ENCODE results near the gene OR5K2. TPM values are rescaled to one million over a fixed set of nuclear protein-coding genes. Genes with fewer than 3 reads are reported as not detected.

Gene OR5K2
- not detected for total RNA-seq (2021; fragmentation: NEBNext Ultra II Directional; extraction: Animal tissue kit (Norgen Biotek cat#: 25700))
- long read RNA-seq = 0 reads

- H3K27ac Mint-ChIP-seq = no peak within 1 kb of the TSS
- H3K9me3 Mint-ChIP-seq = no peaks in the 10 kb centered on the region
- TF ChIP-seq, protein P1, sequence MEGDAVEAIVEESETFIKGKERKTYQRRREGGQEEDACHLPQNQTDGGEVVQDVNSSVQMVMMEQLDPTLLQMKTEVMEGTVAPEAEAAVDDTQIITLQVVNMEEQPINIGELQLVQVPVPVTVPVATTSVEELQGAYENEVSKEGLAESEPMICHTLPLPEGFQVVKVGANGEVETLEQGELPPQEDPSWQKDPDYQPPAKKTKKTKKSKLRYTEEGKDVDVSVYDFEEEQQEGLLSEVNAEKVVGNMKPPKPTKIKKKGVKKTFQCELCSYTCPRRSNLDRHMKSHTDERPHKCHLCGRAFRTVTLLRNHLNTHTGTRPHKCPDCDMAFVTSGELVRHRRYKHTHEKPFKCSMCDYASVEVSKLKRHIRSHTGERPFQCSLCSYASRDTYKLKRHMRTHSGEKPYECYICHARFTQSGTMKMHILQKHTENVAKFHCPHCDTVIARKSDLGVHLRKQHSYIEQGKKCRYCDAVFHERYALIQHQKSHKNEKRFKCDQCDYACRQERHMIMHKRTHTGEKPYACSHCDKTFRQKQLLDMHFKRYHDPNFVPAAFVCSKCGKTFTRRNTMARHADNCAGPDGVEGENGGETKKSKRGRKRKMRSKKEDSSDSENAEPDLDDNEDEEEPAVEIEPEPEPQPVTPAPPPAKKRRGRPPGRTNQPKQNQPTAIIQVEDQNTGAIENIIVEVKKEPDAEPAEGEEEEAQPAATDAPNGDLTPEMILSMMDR (IDR thresholded peaks at IDR 0.05) = no peak
- no peak for DNase-seq
- H3K4me1 Mint-ChIP-seq (ENCODE audit: low read depth) = no peaks in the 10 kb centered on the region
- H3K36me3 Mint-ChIP-seq (ENCODE audit: low read depth) = no peaks in the 10 kb centered on the region
- H3K27me3 Mint-ChIP-seq (ENCODE audit: insufficient read depth) = peaks cover 2% of the 10 kb centered on the region; the same call in 1 of the 2 replicates
- no peak within 1 kb of the TSS for H3K4me3 Mint-ChIP-seq
Measured at GRCh38 chr3:98497381-98497780, at the start of gene OR5K2. Gene OR5K2, plus strand, starts transcription at chr3:98497681. Its CDS starts 0 bp downstream, at chr3:98497681.

DNA sequence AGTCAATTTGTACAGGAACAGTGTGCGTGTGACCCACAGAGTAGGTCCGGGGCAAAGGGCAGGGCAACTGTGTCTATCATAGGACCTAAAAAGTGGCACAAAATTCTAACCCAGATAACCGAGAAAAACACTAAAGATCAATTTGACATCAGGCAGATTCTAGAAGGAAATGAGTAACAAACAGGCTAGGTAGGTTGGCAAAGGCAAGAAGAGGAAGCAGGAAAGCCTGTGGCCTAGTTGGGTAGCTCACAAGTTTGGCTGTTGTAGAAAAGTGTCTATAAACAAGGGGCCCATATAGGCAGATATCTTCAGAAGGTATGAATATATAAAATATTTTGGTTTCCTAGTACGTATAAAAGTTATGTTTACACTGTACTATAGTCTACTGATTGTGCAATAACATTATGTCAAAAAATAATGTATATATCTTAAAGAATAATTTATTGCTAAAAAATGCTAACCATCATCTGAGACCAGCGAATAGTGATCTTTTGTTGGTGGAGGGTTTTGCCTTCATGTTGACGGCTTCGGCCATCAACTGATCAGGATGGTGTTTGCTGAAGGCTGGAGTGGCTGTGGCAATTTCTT, 47.8 kb upstream of the OR5K2 start:
- H3K36me3 Mint-ChIP-seq (ENCODE audit: low read depth) = no peaks in the 10 kb centered on the region
- no peak overlapping the region for H3K27ac Mint-ChIP-seq
- DNase-seq = no peak

DNA sequence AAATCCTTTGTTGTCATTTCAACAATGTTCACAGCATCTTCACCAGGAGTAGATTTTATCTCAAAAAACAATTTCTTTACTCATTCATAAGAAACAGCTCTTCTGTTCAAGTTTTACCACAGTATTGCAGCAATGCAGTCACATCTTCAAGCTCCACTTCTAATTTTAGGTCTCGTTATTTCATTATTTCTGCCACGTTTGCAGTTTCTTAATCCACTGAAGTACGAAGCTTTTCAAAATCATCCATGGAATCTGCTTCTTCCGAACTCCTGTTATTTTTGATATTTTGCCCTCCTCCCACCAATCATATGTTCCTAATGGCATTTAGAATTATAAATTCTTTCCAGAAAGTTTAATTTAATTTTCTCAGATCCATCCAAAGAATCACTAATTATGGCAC, 47.1 kb upstream of the OR5K2 start:
- Mint-ChIP-seq H3K27ac (no peak overlapping the region), H3K27me3 (ENCODE audit: insufficient read depth) (no peaks in the 10 kb centered on the region; the same call in none of the 2 replicates), H3K4me3 (no peak overlapping the region), H3K36me3 (ENCODE audit: low read depth) (no peaks in the 10 kb centered on the region), H3K9me3 (no peaks in the 10 kb centered on the region; the same call in 1 of the 2 replicates), H3K4me1 (ENCODE audit: low read depth) (no peaks in the 10 kb centered on the region)
- TF ChIP-seq, protein P1 (IDR thresholded peaks at IDR 0.05) = no peak
- no peak for DNase-seq

More for the DNA sequence above, 47.8 kb upstream of the OR5K2 start:
- H3K4me3 Mint-ChIP-seq = no peak overlapping the region
- no peaks in the 10 kb centered on the region; the same call in none of the 2 replicates for H3K27me3 Mint-ChIP-seq (ENCODE audit: insufficient read depth)
- TF ChIP-seq, protein P1 (IDR thresholded peaks at IDR 0.05) = no peak
- no peaks in the 10 kb centered on the region for H3K4me1 Mint-ChIP-seq (ENCODE audit: low read depth)
- no peaks in the 10 kb centered on the region for H3K9me3 Mint-ChIP-seq

- Mint-ChIP-seq H3K9me3 (no peaks in the 10 kb centered on the region; the same call in 1 of the 2 replicates), H3K27ac (no peak overlapping the region), H3K4me3 (no peak overlapping the region), H3K36me3 (ENCODE audit: low read depth) (no peaks in the 10 kb centered on the region), H3K27me3 (ENCODE audit: insufficient read depth) (no peaks in the 10 kb centered on the region; the same call in none of the 2 replicates), H3K4me1 (ENCODE audit: low read depth) (no peaks in the 10 kb centered on the region)
- DNase-seq = no peak
- TF ChIP-seq, protein P1 (IDR thresholded peaks at IDR 0.05) = no peak
Measured at GRCh38 chr3:98453827-98454226, 43.7 kb upstream of the OR5K2 start.

DNA sequence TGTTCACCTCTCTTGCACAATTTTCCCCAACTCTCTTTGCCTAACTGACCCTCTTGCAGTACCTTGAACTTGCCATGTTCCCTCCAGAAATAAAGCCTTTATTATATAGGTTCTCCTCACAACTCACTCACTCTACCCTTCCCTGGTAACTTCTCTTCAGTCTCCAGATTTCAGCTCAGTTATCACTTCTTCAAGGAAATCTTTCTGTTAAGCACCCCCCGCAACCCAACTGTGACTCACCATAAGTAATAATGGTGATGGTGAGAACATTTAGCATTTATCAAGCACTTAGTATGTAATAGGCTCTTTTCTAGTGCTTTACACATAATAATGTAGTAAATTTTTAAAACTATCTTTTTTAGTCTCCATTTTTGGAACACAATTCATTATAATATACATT, 42.6 kb upstream of the OR5K2 start:
- H3K4me3 Mint-ChIP-seq = no peak overlapping the region
- H3K27ac Mint-ChIP-seq = no peak overlapping the region
- no peaks in the 10 kb centered on the region for H3K4me1 Mint-ChIP-seq (ENCODE audit: low read depth)
- H3K27me3 Mint-ChIP-seq (ENCODE audit: insufficient read depth) = no peaks in the 10 kb centered on the region; the same call in none of the 2 replicates
- H3K9me3 Mint-ChIP-seq = no peaks in the 10 kb centered on the region; the same call in 1 of the 2 replicates
- H3K36me3 Mint-ChIP-seq (ENCODE audit: low read depth) = no peaks in the 10 kb centered on the region
- TF ChIP-seq, protein P1 (IDR thresholded peaks at IDR 0.05) = no peak
- DNase-seq = no peak
